ENCODE results near the gene ZNF385C. TPM values are rescaled to one million over a fixed set of nuclear protein-coding genes. Genes with fewer than 3 reads are reported as not detected.

ZNF385C gene
- total and polyA plus RNA-seq, 2 of the 13 experiments (the other 11 are each of a cell fraction or from before 2014, with no cell fraction given) = 2.3 to 6.1 TPM

GRCh38 chr17:42087736-42088705 lies 10.3 kb downstream of the ZNF385C start (continued):
- TF ChIP-seq, protein P1, sequence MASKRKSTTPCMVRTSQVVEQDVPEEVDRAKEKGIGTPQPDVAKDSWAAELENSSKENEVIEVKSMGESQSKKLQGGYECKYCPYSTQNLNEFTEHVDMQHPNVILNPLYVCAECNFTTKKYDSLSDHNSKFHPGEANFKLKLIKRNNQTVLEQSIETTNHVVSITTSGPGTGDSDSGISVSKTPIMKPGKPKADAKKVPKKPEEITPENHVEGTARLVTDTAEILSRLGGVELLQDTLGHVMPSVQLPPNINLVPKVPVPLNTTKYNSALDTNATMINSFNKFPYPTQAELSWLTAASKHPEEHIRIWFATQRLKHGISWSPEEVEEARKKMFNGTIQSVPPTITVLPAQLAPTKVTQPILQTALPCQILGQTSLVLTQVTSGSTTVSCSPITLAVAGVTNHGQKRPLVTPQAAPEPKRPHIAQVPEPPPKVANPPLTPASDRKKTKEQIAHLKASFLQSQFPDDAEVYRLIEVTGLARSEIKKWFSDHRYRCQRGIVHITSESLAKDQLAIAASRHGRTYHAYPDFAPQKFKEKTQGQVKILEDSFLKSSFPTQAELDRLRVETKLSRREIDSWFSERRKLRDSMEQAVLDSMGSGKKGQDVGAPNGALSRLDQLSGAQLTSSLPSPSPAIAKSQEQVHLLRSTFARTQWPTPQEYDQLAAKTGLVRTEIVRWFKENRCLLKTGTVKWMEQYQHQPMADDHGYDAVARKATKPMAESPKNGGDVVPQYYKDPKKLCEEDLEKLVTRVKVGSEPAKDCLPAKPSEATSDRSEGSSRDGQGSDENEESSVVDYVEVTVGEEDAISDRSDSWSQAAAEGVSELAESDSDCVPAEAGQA (IDR thresholded peaks at IDR 0.05; ENCODE audit: low read depth) = no peak
- TF ChIP-seq, protein P1 (CRISPR knock-in tag; IDR thresholded peaks at IDR 0.05; ENCODE audit: borderline replicate concordance) = no peak
- TF ChIP-seq ZNF382 (CRISPR knock-in tag; IDR thresholded peaks at IDR 0.05; ENCODE audit: borderline replicate concordance) = no peak
- TF ChIP-seq, protein P2, sequence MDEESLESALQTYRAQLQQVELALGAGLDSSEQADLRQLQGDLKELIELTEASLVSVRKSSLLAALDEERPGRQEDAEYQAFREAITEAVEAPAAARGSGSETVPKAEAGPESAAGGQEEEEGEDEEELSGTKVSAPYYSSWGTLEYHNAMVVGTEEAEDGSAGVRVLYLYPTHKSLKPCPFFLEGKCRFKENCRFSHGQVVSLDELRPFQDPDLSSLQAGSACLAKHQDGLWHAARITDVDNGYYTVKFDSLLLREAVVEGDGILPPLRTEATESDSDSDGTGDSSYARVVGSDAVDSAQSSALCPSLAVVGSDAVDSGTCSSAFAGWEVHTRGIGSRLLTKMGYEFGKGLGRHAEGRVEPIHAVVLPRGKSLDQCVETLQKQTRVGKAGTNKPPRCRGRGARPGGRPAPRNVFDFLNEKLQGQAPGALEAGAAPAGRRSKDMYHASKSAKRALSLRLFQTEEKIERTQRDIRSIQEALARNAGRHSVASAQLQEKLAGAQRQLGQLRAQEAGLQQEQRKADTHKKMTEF (CRISPR knock-in tag; IDR thresholded peaks at IDR 0.05) = no peak
- no peak for TF ChIP-seq SP4 (CRISPR knock-in tag; IDR thresholded peaks at IDR 0.05)
- no peak for TF ChIP-seq NFAT5 (CRISPR knock-in tag; IDR thresholded peaks at IDR 0.05)
- TF ChIP-seq, protein P3, sequence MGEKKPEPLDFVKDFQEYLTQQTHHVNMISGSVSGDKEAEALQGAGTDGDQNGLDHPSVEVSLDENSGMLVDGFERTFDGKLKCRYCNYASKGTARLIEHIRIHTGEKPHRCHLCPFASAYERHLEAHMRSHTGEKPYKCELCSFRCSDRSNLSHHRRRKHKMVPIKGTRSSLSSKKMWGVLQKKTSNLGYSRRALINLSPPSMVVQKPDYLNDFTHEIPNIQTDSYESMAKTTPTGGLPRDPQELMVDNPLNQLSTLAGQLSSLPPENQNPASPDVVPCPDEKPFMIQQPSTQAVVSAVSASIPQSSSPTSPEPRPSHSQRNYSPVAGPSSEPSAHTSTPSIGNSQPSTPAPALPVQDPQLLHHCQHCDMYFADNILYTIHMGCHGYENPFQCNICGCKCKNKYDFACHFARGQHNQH (CRISPR knock-in tag; IDR thresholded peaks at IDR 0.05) = peak; percentile 56; the same call in 1 of the 2 replicates
- no peak for TF ChIP-seq CENPT (CRISPR knock-in tag; IDR thresholded peaks at IDR 0.05; ENCODE audit: low read depth)
- TF ChIP-seq ARID3A (IDR thresholded peaks at IDR 0.05; ENCODE audit: low read depth, low read length) = peak; percentile 85
- TF ChIP-seq ZSCAN21 (CRISPR knock-in tag; IDR thresholded peaks at IDR 0.05; ENCODE audit: borderline replicate concordance) = no peak
